ENCODE measurements around the gene KCNK1. TPM values are rescaled to one million over a fixed set of nuclear protein-coding genes. Genes with fewer than 3 reads are reported as not detected.

The KCNK1 gene
- total and polyA plus RNA-seq, 2 of the 13 experiments (the other 11 are each of a cell fraction or from before 2014, with no cell fraction given), result not detected

DNA sequence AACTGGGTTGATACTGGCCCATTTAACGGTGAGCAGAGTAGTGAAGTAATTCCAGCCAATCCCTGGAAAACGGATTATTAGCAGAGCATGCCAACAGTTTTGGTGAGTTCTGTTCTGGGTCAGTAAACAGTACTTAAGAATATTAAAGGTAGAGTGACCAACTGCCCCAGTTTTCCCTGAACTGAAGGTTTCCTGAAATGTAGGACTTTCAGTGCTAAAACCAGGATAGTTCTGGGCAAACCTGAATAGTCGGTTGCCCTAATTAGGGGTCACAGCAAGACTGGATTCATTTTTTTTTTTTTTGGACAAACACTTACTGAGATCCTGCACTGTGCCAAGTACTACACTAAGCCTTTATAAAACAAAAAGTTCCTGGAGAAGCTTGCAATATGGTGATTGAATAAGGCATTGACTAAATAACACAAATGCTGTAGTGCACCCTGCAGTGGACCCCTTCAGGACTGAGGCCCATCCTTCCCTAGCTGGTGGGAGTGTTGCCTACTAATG is 75.9 kb downstream of the KCNK1 start:
- FAIRE-seq (no peak), ATAC-seq (no peak), DNase-seq (ENCODE audit: low spot score) (no peak)
- Histone ChIP-seq H3K9me3 (ENCODE audit: low read length) (no peaks in the 10 kb centered on the region), H3K9ac (ENCODE audit: insufficient read depth, low read depth, low read length) (no peak overlapping the region), H4K20me1 (ENCODE audit: insufficient read depth, low read length) (no peaks in the 10 kb centered on the region), H3K79me2 (ENCODE audit: insufficient read depth, low read length) (no peaks in the 10 kb centered on the region), H3K27me3 (ENCODE audit: control insufficient read depth in 1 of 2, insufficient read depth in 2 of 2, low read length in 2 of 2) (no peaks in the 10 kb centered on the region), H3K4me2 (ENCODE audit: low read depth, low read length) (no peak overlapping the region), H3K27ac (ENCODE audit: extremely low read length, insufficient read depth, low read length) (no peak overlapping the region), H3K36me3 (replicated peaks in 1 of 2; ENCODE audit: control insufficient read depth in 1 of 2, insufficient read depth in 2 of 2, low read length in 2 of 2) (no peaks in the 10 kb centered on the region), H3K4me1 (ENCODE audit: insufficient read depth, low read length) (no peaks in the 10 kb centered on the region), H2AFZ (ENCODE audit: low read length) (no peak overlapping the region), H3K4me3 (replicated peaks in 1 of 3; ENCODE audit: insufficient read depth in 1 of 3, low read depth in 2 of 3, low read length in 3 of 3) (no peak overlapping the region)
- ChIA-PET POLR2A (no interaction called here), CTCF (ENCODE audit: low intra/inter-chr PET ratio, low total read pairs) (no interaction called here)
- in situ Hi-C loops (cut with HindIII; ENCODE audit: extremely low pct_ligation_motif_present, low pct_unique_long_range_greater_than_20kb), result no loop called here
- no TSS peak for BruUV-seq (replicated peaks)
- TF ChIP-seq TGIF2 (CRISPR knock-in tag; IDR thresholded peaks at IDR 0.05) (no peak), TCF12 (IDR thresholded peaks at IDR 0.05) (no peak), TCF12 (CRISPR knock-in tag; IDR thresholded peaks at IDR 0.05) (no peak), ZNF138 (CRISPR knock-in tag; IDR thresholded peaks at IDR 0.05; ENCODE audit: low read depth) (no peak), HIVEP1 (CRISPR knock-in tag; IDR thresholded peaks at IDR 0.05) (no peak), ONECUT2 (CRISPR knock-in tag; IDR thresholded peaks at IDR 0.05) (no peak)
- intact Hi-C loops (cut with micrococcal nuclease; ENCODE audit: unreplicated experiment), result no loop called here
- 9% methylated on average over 3 of the region's 3 CpGs for WGBS (ENCODE audit: low lambda C conversion rate)

DNA sequence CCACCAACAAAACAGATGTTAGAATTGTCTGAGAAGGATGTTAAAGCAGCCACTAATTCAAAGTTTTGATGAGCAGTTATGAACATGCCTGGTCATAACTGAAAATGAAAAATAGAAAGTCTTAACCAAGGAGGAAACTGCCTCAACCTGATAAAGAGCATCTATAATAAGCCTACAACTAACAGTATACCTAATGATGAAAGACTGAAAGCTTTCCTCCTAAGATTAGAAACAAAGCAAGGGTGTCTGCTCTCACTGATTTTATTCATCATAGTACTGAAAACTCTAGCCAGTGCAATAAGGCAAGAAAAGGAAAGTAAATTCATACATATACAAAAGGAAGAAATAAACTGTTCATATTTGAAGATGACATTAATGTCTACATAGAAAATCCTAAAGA is 82.0 kb downstream of the KCNK1 start:
- H3K36me3 ChIP-seq (replicated peaks in 1 of 2; ENCODE audit: control insufficient read depth in 1 of 2, insufficient read depth in 2 of 2, low read length in 2 of 2), result no peaks in the 10 kb centered on the region
- no peaks in the 10 kb centered on the region for H4K20me1 ChIP-seq (ENCODE audit: insufficient read depth, low read length)
- no peak overlapping the region for H3K27ac ChIP-seq (ENCODE audit: extremely low read length, insufficient read depth, low read length)
- H3K9ac ChIP-seq (ENCODE audit: insufficient read depth, low read depth, low read length), result no peak overlapping the region
- H3K79me2 ChIP-seq (ENCODE audit: insufficient read depth, low read length), result no peaks in the 10 kb centered on the region
- H3K4me2 ChIP-seq (ENCODE audit: low read depth, low read length), result no peak overlapping the region
- ATAC-seq (no peak), DNase-seq (ENCODE audit: low spot score) (no peak), FAIRE-seq (no peak)
- TF ChIP-seq, protein P1, sequence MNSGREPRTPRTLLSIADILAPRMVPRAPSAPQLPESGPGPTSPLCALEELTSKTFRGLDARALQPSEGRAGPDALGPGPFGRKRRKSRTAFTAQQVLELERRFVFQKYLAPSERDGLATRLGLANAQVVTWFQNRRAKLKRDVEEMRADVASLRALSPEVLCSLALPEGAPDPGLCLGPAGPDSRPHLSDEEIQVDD (CRISPR knock-in tag; IDR thresholded peaks at IDR 0.05; ENCODE audit: borderline replicate concordance), result no peak
- TF ChIP-seq SIN3B (IDR thresholded peaks at IDR 0.05; ENCODE audit: low read length) (no peak), ZBTB7B (CRISPR knock-in tag; IDR thresholded peaks at IDR 0.05) (no peak), SOX6 (IDR thresholded peaks at IDR 0.05) (no peak), SOX6 (CRISPR knock-in tag; IDR thresholded peaks at IDR 0.05) (no peak), SNAPC2 (CRISPR knock-in tag; IDR thresholded peaks at IDR 0.05) (no peak)
- no peaks in the 10 kb centered on the region for H3K27me3 ChIP-seq (ENCODE audit: control insufficient read depth in 1 of 2, insufficient read depth in 2 of 2, low read length in 2 of 2)
- ChIA-PET POLR2A (no interaction called here), CTCF (ENCODE audit: low intra/inter-chr PET ratio, low total read pairs) (no interaction called here)
- H3K4me3 ChIP-seq (replicated peaks in 1 of 3; ENCODE audit: insufficient read depth in 1 of 3, low read depth in 2 of 3, low read length in 3 of 3), result no peak overlapping the region
- in situ Hi-C loops (cut with HindIII; ENCODE audit: extremely low pct_ligation_motif_present, low pct_unique_long_range_greater_than_20kb), result no loop called here
- intact Hi-C loops (cut with micrococcal nuclease; ENCODE audit: unreplicated experiment), result no loop called here
- no peaks in the 10 kb centered on the region for H3K4me1 ChIP-seq (ENCODE audit: insufficient read depth, low read length)
- BruUV-seq (replicated peaks), result no TSS peak
- H2AFZ ChIP-seq (ENCODE audit: low read length), result no peak overlapping the region
- no peaks in the 10 kb centered on the region for H3K9me3 ChIP-seq (ENCODE audit: low read length)
